NCI-H1417 treated with DMSO at 0.1 percent for 48 hours (cell line): ENCODE results near the gene NDST4.

Experiments used
- DNase-seq: peaks from one replicate; lab custom pipeline; 2025; lab: John Stamatoyannopoulos, UW

The NDST4 gene

DNA sequence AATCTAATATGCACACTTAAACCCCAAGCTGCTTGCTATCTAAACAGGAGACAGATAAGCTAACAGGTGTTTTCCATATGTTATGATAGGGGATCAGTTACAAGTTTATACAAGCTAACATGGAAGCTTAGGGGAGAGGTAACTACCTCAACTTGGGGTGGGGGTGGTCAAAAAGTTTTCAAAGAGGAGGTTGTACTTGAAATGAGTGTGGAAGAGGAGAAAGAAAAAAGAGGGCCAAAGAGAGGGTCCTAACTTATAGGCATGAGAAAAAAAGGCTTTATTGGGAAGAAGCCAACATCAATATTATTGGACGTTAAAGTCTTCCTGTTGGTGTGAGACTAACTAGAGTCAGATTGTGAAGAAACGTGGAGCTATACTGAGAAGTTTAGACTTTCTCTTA is 205.9 kb downstream of the NDST4 start:
- DNase-seq: no peak

DNA sequence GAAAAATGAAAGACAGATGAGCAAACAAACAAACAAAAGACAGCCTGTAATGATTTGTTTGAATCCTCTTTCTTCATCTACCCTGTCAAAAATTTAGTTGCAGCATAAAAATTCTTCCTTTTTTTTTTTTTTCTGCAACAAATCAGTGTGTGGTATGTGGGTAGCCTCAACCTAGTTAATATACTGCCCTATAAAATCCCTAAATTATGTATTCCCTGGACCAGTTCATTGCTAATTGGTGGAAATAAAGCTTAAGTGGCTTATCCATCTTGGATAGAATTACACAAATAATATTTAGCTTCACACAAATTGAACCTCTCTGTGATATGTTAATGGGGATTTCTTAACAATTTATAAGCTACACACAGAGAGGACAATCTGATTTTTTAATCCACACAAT is 208.4 kb downstream of the NDST4 start:
- DNase-seq: peak; percentile 27

DNA sequence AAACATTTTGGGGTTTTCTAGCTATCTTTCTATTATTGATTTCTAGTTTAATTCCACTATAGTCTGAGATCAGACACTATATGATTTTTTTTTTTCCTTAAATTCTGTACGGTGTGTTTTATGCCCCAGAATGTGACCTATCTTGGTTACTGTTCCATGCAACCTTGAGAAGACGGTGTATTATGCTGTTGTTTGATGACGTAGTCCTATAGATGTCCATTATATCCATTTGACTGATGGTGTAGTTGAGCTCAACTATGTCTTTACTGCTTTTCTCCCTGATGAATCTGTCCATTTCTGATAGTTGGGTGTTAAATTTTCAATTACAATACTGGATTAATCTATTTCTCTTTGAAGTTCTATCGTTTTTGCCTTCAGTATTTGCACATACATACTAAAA is 212.5 kb downstream of the NDST4 start:
- DNase-seq: no peak

DNA sequence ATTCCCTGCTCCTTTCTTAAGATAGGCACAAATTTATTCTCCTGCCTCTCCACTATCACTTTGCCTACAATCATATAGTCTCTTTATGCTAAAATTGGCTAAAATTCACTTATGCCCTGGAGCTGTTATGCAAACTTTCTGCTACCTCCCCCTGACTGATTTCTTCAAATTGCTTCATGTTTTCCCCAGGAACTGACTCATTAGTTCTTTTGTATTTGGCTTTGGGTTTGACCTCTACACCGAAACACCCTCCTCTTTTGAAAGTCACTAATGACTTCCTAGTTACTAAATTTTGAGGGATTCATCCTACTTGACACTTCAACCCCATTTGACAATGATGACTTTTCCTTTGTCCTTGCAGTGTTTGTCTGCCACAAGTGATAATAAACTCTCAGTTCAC is 222.6 kb downstream of the NDST4 start:
- DNase-seq: no peak

DNA sequence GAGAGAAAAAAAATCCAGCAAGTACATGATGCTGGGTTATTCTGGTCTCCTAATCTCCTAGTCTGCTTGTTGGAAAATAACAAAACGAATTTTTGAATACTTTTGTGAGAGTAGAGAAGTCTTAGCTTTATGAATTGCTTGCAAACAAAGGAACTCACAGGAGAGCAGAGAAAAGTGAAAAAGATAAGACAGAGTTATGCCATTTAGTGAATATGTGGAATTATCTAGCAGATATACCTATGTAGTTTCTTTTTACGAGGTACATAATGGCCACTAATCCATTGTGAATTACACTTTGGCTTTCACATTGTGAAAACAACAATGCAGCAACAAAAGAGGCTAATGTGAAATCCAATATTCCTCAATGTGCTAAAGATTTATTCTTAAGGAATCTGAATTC is 226.7 kb downstream of the NDST4 start:
- DNase-seq: no peak

DNA sequence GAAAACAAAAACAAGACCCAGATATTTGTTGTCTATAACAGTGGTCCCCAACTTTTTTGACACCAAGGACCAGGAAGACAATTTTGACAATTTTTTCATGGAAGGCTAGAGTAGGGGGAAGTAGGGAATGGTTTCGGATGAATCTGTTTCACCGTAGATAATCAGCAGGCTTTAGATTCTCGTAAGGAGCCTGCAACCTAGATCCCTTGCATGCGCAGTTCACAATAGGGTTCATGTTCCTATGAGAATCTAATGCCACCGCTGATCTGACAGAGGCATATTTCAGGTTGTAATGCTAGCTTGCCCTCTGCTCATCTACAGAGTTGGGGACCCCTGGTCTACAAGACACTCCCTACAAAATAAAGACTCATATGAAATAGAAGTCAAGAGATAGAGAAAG is 229.8 kb downstream of the NDST4 start:
- no peak for DNase-seq

DNA sequence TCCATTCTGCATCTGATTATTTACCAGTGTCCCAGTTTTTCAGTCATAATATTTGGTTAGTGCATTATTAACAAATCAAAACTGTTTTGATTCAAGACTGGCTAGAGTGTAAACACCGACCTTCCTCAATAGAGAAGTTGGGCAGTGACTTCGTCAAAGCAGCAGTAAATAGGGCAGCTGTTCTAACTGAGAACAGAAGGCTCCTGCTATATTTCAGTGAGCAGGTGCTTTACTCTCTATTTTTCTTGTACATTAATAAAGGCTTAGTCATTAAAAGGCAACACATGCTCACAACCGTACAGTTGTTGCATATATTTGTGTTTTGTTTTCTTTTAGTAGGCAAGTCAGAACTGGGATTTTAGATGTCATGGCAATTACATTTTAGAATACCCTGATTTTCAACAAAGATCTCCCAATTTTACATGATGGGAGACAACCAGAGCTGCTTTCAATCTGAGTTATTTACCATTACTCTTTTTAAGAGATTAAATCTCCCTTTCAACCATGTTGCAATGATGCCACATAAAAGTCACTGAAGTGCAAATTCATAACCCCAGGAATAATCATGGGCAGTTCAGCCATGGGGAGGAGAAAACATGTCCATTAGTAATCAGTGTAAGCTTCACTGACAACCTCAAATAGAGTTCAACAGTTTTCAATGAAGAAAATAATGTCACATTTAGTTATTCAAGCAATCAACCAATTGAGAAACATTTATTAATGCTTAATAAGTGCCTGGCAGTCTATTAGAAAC is 233.3 kb downstream of the NDST4 start:
- peak; percentile 69 for DNase-seq

DNA sequence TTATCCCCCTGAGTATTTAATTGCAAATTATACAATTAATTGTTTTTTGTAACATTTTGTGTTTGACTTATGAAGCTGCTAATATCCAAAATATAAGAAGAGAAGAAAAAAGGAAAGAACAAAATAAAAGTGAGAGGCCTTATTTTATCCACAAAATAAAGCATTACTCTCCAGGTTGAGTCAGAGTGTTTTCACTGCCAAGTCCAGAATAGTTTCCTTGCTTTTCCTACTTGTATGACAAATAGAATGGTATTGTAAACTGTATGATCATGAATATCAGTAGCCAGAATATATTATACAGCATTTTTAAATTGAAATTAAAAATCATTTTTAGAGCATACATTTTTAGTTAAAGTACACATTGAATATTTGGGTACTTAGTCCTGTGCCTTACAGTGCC is 237.8 kb downstream of the NDST4 start:
- DNase-seq: no peak

DNA sequence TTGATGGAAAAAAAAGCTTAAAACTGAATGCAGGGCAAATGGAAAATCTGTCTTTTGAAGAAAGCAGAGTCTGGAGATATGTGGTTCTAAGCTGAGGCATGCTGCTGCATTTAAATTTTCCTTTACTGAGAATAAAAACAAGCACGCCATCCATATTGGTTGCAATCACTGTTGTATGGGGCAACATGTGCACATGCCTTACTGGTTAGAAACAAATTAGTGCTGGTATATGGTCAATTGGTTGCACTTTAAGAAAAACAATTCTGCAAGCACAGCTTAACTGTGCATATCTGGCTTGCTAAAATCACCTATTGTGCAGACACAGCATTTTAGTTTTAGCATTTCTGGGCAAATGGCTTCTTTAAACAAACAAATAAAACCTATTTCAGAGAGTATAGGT is 239.1 kb downstream of the NDST4 start:
- DNase-seq: no peak

DNA sequence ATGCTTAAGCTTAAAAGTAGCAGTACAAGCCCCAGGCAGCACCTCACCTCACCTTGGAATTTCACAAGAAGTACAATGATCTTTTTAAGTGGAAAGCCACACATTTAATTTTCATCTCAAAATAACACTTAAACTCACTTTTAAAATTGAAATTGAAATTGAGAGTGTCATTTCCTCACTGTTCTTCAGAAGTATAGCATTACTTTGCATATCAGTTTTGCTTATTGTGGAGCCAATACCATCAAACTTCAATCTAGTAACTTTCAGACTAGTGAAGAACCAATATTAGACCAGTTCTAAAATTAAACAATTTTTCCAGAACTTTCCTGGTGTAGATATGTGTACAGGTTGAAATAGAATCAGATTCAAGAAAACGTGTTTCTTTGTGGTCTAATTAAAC is 242.4 kb downstream of the NDST4 start:
- no peak for DNase-seq

DNA sequence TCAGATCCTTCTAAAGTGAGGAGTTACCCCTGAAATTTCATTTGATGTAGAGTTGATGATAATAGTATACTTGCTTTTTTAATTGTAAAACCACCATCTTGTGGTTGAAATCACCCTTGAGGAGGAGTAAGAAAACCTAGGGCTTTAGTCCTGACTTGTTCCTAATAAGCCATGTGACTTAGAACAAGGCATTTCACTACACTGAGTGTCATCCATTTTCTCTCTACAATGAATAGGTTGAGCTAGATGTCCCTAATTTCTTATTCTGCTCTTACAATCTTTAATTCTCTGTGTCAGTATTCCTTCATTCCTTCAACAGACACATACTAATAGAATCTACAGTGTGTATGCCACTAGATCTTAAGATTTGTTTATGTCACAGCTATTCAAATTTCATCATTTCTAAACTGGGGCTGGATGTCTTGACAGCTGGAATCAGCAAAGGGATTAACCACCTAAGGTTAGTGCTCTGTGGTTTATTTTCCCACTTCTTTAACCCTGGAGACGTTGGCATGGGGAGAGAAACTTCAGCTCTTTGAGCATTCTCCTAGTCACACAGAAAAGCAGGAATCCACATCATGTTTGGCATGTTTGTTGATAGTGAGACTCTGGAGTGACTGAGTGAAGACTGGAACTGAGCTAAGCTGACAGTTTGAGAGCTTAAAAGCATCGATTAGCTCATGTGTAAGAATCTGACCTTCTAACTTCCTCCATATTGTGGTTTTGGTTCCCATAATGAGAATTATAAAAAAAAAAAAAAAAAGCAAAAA is 246.3 kb downstream of the NDST4 start:
- no peak for DNase-seq

DNA sequence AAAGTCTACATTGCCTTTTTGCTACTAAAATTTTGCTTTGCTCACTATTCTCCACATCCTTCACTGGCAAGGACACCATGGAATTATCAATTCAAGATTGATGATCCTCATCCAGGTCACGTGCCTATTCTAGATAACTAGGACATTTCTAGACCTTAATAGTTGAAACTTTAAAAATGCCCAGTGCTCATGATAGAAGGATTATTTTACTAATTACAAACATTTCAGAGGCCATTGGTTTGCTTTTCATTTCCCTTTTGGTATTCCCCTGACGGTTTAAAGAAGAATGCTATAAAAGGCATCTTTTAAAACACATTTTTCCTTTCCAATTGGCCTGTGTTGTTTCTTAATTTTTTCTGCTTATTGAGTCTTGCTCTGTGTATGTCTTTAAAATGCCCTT is 249.4 kb downstream of the NDST4 start:
- no peak for DNase-seq

DNA sequence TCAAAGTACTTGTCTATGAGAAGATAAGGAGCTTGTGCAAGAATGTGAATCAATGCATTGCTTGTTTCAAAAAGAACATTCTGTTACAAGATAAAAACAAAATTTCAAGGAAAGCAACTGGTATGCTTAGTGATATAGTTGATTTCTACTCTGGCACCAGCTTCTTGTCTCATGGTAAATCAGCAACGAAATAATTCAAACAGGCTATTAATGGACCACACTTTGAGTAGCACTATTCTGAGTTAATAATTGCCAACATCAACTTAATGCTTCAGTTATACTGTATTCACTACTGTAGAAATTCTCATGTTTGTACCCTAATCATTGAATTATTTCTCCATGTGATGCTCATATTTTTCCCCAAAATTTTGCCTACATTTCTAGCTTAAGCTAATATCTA is 252.6 kb downstream of the NDST4 start:
- no peak for DNase-seq

DNA sequence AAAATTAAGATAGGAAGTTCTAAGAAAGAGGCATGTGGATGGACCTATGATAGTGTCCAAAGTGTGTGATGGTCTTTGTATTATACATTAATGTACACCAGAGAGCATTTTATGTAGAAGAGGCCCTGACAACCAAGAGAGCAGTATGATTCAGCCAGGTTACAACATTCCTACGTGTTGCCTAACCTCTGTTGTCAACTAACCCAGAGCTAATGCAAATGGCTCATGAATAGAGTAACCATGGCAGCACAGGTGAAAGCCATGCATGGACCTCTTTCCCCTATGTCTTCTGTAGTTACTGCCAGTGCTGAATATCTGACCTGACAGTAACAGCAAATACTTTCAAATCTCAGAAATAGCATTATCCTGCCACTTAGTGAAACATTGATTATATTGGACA is 255.6 kb downstream of the NDST4 start:
- DNase-seq: no peak

DNA sequence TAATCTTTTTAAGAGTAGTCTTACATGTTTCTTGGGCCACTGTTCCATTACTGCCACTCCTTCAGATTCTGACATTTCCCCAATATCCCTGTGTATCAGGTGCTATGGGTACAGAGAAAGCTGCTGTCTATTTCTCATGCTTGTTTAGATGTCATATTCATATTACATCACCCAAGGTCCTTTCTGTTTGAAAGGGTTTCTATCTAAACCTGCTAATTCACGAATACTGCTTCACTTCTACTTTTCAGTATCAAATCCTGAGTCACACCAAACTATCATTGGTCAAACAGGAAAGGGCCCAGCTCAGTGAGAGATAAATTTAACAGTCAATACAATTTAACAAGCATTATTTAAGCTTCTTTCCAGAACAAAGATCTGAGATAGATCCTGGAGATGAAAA is 273.4 kb downstream of the NDST4 start:
- no peak for DNase-seq

DNA sequence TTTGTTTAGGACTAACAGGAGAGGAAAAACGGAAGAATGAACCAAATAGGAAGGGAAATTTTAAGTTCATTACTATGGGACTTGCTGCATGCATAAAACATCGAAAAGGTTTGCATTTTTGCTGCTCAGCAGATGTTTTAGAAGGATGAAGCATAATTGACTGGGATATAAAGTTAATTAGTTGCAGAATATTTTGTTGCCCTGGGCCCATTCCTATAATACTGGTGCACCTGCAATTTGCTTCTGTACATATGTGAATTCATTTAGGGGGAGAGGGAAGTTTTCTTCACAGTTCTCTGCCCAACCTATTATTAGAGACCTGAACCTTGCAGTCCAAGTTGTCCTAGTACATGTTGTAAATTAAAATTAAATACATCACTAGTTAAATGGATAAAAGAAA is 282.8 kb downstream of the NDST4 start:
- DNase-seq: no peak

DNA sequence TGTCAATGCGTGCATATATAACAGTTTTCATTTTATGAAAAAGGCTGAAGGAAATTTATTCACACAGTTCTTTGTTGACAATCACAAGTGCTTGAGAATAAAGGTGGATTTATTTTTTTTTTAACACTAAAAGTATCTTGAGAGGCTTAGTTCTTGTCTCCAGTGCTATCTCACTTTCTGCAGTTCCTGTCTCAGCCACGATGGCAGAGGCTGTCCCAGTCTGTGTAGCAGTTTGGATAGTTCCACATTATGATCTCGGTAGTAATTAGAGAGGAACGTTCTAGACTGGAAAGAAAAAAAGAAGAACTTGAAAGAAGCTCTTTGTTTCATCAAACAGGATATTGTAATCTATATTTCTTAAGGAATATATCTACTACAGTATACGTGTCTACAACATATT is 285.8 kb downstream of the NDST4 start:
- no peak for DNase-seq

DNA sequence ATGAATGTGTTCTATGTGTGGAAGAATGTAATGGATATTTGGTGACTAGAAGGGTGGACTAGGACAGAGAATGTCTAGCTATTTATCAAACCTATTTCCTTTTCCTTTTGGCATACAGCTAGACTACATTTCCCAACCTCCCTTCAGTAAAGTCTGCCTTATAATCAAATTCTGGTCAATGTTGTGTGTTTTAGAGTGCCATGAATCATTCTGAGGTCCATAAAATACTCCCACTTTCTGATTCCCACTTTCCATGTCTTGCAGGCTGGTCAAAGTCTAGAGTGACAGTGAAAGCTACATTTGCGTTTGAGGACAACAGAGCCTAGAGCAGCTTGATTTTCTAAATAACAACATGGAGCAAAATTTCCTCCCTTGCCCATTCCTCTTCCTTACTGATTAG is 297.7 kb downstream of the NDST4 start:
- no peak for DNase-seq

DNA sequence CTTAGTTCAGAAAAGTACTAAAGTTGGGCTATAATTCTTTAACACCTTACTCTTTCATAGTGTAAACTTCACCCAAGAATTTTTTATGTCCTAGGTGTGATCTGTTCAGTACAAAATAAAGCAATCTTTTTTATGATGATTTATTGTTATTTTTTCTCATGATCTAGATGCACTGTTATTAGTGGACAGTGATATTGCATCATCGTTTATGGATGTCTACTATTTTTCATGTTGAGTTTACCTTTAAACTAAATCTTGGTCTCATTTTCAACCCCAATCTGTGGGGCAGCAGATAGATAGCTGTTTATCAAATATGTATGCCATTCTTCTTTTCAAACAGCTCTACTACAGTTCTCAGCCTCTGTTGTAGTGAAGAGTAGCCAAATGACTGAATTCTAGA is 299.5 kb downstream of the NDST4 start:
- no peak for DNase-seq

DNA sequence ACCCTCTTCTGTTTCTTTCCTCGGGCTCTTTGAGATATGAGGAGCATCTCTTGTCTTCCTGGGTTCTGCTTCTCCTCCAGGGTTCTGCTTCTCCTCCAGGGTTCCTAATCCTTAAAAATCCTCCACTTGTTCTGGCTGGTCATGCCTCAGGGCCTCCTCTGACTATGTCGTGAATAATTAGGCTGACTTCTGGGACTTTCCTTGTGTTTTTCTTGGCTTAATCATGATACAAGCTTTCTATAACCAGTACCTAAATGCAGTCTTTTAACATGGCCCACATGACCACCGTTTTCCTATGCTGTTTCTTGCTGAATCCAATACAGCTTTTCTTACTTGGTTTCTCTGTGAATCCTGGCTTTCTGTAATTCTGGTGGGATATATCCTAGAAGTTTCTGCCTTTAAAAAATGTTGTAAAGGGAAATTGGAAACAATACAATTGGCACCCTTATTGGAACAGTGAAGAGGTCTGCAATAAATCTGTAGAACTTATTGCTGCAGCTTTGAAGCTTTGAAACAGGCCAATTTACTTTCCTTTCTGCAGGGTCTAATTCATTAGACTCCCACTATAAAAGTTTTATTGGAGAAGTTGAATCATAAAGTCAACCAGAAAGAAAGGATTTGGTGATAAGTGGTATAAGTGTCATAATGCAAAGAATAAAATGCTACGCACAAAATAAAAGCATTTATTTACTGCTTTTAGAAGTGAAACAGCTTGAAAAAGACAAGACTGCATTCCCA is 301.7 kb downstream of the NDST4 start:
- no peak for DNase-seq

DNA sequence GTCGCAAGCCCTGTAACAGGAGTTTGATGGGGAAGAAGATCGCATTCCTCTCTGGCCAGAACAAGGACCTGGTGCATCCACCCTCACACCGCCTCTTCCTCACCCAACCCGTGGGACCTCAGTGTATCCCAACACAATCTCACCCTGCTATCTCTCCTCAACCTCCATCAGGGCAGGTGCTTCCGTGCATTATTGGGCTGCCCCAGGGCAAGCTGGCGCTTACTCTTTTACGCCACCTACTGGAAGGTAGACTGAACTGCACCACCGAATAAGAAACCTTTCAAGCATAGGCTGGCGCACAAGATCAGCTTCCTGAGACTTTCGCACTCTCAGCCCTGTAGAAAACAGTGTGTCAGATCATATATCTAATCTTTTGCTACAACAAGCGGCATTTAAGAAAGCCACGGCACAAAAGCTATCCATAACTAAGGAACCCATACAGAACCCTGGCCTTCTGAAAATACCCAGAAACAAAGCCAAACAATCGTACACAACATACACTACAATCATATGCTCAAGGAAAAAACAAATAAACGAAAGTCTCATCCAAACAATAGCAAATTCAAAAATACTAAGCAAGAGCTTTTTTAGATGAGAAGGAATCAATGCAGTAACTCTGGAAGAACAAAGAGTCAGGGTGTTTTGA is 305.5 kb downstream of the NDST4 start:
- DNase-seq: no peak

DNA sequence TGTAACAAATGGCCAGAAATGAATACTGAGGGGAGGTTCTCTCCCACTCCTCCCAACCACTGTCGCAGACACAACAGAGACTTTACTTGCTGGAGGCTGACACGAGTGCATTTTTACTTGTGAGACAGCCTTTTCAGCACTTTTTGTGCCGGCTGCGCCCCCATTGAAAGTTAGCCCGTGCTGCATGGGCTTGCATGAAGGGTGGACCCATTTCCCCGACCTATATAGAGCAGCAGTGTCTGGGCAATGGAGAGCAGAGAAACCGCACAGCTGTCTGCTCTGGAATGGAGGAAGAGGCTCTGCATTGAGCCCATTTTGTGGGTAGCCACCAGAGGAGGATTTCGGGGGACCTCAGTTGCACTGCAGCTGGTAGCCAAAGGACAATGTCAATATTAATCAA is 306.1 kb downstream of the NDST4 start:
- DNase-seq: no peak

DNA sequence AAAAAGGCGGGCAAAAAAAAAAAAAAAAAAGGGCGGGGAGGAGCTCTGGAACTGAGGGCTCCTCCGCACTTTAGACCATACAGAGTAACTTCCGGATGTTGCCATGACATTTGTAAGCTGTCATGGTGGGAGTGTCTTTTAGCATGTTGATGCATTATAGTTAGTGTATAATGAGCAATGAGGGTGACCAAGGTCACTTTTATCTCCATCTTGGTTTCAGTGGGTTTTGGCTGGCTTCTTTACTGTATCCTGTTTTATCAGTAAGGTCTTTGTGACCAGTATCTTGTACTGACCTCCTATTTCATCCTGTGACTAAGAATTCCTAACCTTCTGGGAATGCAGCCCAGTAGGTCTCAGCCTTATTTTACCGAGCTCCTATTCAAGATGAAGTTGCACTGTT is 321.4 kb downstream of the NDST4 start:
- DNase-seq: no peak
